GM23248 (cell line): ENCODE results near the gene MAP2K5. TPM values are rescaled to one million over a fixed set of nuclear protein-coding genes. Genes with fewer than 3 reads are reported as not detected.

ENCODE experiments used
- DNase-seq: peaks from one replicate; pipeline ENCODE4 v3.0.0-alpha.2; 2015
- H2AFZ ChIP-seq: fragments of 200-600 bp; sonication (generic); 2 replicates; pipeline ENCODE4 v1.6.1; 2016; ENCODE audit warnings: antibody characterized with exemption
- H3F3A ChIP-seq: fragments of 200-600 bp; sonication (generic); 2 replicates; pipeline ENCODE4 v1.6.1; 2016; ENCODE audit warnings: mild to moderate bottlenecking, antibody characterized with exemption, mixed run types; ENCODE audit not compliant: insufficient read depth
- H3K27ac ChIP-seq: fragments of 200-600 bp; sonication (generic); 2 replicates; pipeline ENCODE4 v1.5.1; 2016; ENCODE audit warnings: mild to moderate bottlenecking
- H3K27me3 ChIP-seq: fragments of 200-600 bp; sonication (generic); replicated peaks from 2 replicates; pipeline ENCODE4 v1.6.1; 2016; ENCODE audit warnings: mild to moderate bottlenecking; ENCODE audit not compliant: insufficient read depth
- H3K36me3 ChIP-seq: fragments of 200-600 bp; sonication (generic); 2 replicates; pipeline ENCODE4 v1.6.1; 2016; ENCODE audit warnings: low read depth, mild to moderate bottlenecking
- H3K4me1 ChIP-seq: fragments of 200-600 bp; sonication (generic); 2 replicates; pipeline ENCODE4 v1.6.1; 2016; ENCODE audit warnings: mild to moderate bottlenecking; ENCODE audit not compliant: insufficient read depth
- H3K4me2 ChIP-seq: fragments of 200-600 bp; sonication (generic); one replicate; pipeline ENCODE4 v1.6.1; 2016; ENCODE audit warnings: mild to moderate bottlenecking; ENCODE audit not compliant: unreplicated experiment
- H3K4me3 ChIP-seq: fragments of 200-600 bp; sonication (generic); 2 replicates; pipeline ENCODE4 v1.5.1; 2016; ENCODE audit warnings: mild to moderate bottlenecking
- H3K79me2 ChIP-seq: fragments of 200-600 bp; sonication (generic); 2 replicates; pipeline ENCODE4 v1.6.1; 2016; ENCODE audit warnings: mild to moderate bottlenecking; ENCODE audit not compliant: insufficient read depth
- H3K9ac ChIP-seq: fragments of 200-600 bp; sonication (generic); 2 replicates; pipeline ENCODE4 v1.6.1; 2016; ENCODE audit warnings: mild to moderate bottlenecking
- H3K9me2 ChIP-seq: fragments of 200-600 bp; sonication (generic); 2 replicates; pipeline ENCODE4 v1.6.1; 2016; ENCODE audit warnings: mixed run types, mild to moderate bottlenecking, moderate library complexity; ENCODE audit not compliant: insufficient read depth
- H3K9me3 ChIP-seq: fragments of 200-600 bp; sonication (generic); one replicate; pipeline ENCODE4 v1.6.1; 2017; ENCODE audit warnings: low read depth
- H4K20me1 ChIP-seq: fragments of 200-600 bp; sonication (generic); 2 replicates; pipeline ENCODE4 v1.6.0; 2016; ENCODE audit not compliant: insufficient read depth
- EZH2 ChIP-seq: fragments of 200-600 bp; sonication (generic); IDR thresholded peaks from 2 replicates; pipeline ENCODE4 v1.6.1; 2018; ENCODE audit warnings: antibody characterized with exemption, mild to moderate bottlenecking; ENCODE audit not compliant: insufficient read depth, poor library complexity, severe bottlenecking
- EZH2phosphoT487 ChIP-seq: fragments of 200-600 bp; sonication (generic); IDR thresholded peaks from 2 replicates; pipeline ENCODE4 v1.6.1; 2018; ENCODE audit warnings: antibody characterized with exemption, moderate library complexity, mild to moderate bottlenecking, low read depth; ENCODE audit not compliant: insufficient read depth
- WGBS, 2 experiments: methylation state at CpG; one replicate each; pipeline ENCODE4 v1.1.6; 2015 to 2017; ENCODE audit warnings: low lambda C conversion rate in 2 of 2, low coverage in 1 of 2; ENCODE audit errors: missing lambda C conversion rate in 2 of 2; 5-methylcytosine and 5-hydroxymethylcytosine counted together
- in situ Hi-C: fragments of 300-500 bp; cut with MboI; formaldehyde crosslinking; loops from 2 replicates; pipeline ENCODE4 v1.15.0; 2020
- polyA plus RNA-seq: library from polyadenylated mRNA; unstranded; fragments of >200 nt; fragmentation: Nextera tagmentation; extraction: Ambion mirVana; gene quantifications from 2 replicates; pipeline ENCODE4 v1.2.1, GENCODE V29; 2016
- total RNA-seq: library from RNA; depleted of rRNA; stranded (reverse); fragments of >200 nt; shearing (Covaris generic); gene quantifications from 2 replicates; pipeline ENCODE4 v1.2.3, GENCODE V29; 2014

Gene MAP2K5
- total and polyA plus RNA-seq, 2 experiments from 2014 or later: 2.8 to 15.0 TPM

GRCh38 chr15:67838789-67839332 lies 296.4 kb downstream of the MAP2K5 start:
- Histone ChIP-seq H3K27me3 (peaks cover 22% of the 10 kb centered on the region), H3F3A (peaks cover 3% of the 10 kb centered on the region; the same call in 1 of the 2 replicates), H3K4me1 (no peaks in the 10 kb centered on the region), H3K79me2 (no peaks in the 10 kb centered on the region), H3K9me2 (no peaks in the 10 kb centered on the region), H3K27ac (no peak overlapping the region), H4K20me1 (no peaks in the 10 kb centered on the region), H3K36me3 (no peaks in the 10 kb centered on the region), H3K9ac (peak overlapping the region; percentile 94), H3K4me2 (peak overlapping the region; percentile 84), H2AFZ (peak overlapping the region; percentile 99), H3K4me3 (peak overlapping the region; percentile 84), H3K9me3 (no peaks in the 10 kb centered on the region)
- TF ChIP-seq EZH2phosphoT487 (no peak), EZH2 (no peak)
- peak; percentile 69 for DNase-seq
- in situ Hi-C loops: loop anchor here (10.0 kb wide), 2 partner anchors 334 to 894 kb away; no protein-coding TSS in a partner anchor
- 26% methylated on average over 25 of the region's 25 CpGs for WGBS, 2 experiments

GRCh38 chr15:67839499-67839928 lies 297.0 kb downstream of the MAP2K5 start:
- WGBS, 2 experiments: 5 to 8% methylated on average over 12 of the region's 12 CpGs

DNA sequence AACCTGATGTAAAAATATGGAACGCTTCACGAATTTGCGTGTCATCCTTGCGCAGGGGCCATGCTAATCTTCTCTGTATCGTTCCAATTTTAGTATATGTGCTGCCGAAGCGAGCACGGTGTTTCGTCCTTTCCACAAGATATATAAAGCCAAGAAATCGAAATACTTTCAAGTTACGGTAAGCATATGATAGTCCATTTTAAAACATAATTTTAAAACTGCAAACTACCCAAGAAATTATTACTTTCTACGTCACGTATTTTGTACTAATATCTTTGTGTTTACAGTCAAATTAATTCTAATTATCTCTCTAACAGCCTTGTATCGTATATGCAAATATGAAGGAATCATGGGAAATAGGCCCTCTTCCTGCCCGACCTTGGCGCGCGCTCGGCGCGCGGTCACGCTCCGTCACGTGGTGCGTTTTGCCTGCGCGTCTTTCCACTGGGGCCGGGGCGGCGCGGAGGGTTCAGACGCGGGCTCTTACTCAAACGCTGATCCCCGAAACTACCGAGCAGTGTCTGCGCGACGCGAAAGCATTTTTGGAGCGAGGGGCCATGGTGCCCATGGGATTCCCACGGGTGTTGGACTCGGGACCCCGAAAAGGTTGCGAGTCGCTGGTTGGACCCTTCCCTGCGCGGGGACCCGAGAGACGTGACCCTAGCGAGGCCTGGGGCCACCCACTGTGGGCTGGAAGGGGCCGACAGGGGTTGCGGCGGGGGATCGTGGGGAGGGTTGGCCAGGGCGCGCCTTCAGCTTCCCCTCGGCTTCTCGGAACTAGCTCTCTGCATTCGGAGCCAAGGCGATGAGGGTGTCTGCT lies 297.6 kb downstream of the MAP2K5 start, which contains the start of gene RNU6-1:
TSS of gene RNU6-1 (minus strand) at position 117 of the 820 bp plus-strand sequence.
- Histone ChIP-seq H3K27ac (peak within 1 kb of the TSS; percentile 78), H3K9me2 (no peaks in the 10 kb centered on the region), H4K20me1 (no peaks in the 10 kb centered on the region), H3K36me3 (no peaks in the 10 kb centered on the region), H3K9ac (peak within 1 kb of the TSS; percentile 94), H3K27me3 (peaks cover 9% of the 10 kb centered on the region), H3K9me3 (no peaks in the 10 kb centered on the region), H3K4me3 (peak within 1 kb of the TSS; percentile 84), H2AFZ (peak within 1 kb of the TSS; percentile 99), H3K4me2 (peak within 1 kb of the TSS; percentile 84), H3K4me1 (no peaks in the 10 kb centered on the region), H3K79me2 (no peaks in the 10 kb centered on the region), H3F3A (peaks cover 3% of the 10 kb centered on the region; the same call in 1 of the 2 replicates)
- DNase-seq: peak; percentile 96
- 1% methylated on average over 53 of the region's 62 CpGs for WGBS, 2 experiments
- in situ Hi-C loops: loop anchor here (10.0 kb wide), 2 partner anchors 335 to 895 kb away; no protein-coding TSS in a partner anchor
- TF ChIP-seq EZH2: no peak
- no peak for TF ChIP-seq EZH2phosphoT487

More at GRCh38 chr15:67839499-67839928, 297.0 kb downstream of the MAP2K5 start:
- Histone ChIP-seq H3K79me2 (no peaks in the 10 kb centered on the region), H3K9me3 (no peaks in the 10 kb centered on the region), H3K27me3 (peaks cover 15% of the 10 kb centered on the region), H3K4me3 (peak overlapping the region; percentile 84), H3K4me2 (peak overlapping the region; percentile 84), H3K9ac (peak overlapping the region; percentile 94), H3K36me3 (no peaks in the 10 kb centered on the region), H3K9me2 (no peaks in the 10 kb centered on the region), H4K20me1 (no peaks in the 10 kb centered on the region), H3K4me1 (no peaks in the 10 kb centered on the region), H3F3A (peaks cover 3% of the 10 kb centered on the region; the same call in 1 of the 2 replicates), H2AFZ (peak overlapping the region; percentile 99), H3K27ac (peak overlapping the region; percentile 78)
- in situ Hi-C loops: loop anchor here (10.0 kb wide), 2 partner anchors 335 to 895 kb away; no protein-coding TSS in a partner anchor
- TF ChIP-seq EZH2phosphoT487 (no peak), EZH2 (no peak)
- DNase-seq: peak; percentile 69

GRCh38 chr15:67840749-67841512 lies 298.4 kb downstream of the MAP2K5 start:
- peak; percentile 89 for DNase-seq
- no peaks in the 10 kb centered on the region for H3K79me2 ChIP-seq
- H3K4me2 ChIP-seq: peak overlapping the region; percentile 84
- H4K20me1 ChIP-seq: no peaks in the 10 kb centered on the region
- in situ Hi-C loops: no loop called here
- peaks cover 1% of the 10 kb centered on the region; the same call in 1 of the 2 replicates for H3K27me3 ChIP-seq
- peak overlapping the region; percentile 94 for H3K9ac ChIP-seq
- peaks cover 3% of the 10 kb centered on the region; the same call in 1 of the 2 replicates for H3F3A ChIP-seq
- H3K9me3 ChIP-seq: no peaks in the 10 kb centered on the region
- H3K4me1 ChIP-seq: no peaks in the 10 kb centered on the region
- TF ChIP-seq EZH2phosphoT487 (no peak), EZH2 (no peak)
- H3K9me2 ChIP-seq: no peaks in the 10 kb centered on the region
- peak overlapping the region; percentile 99 for H2AFZ ChIP-seq
- peak overlapping the region; percentile 78 for H3K27ac ChIP-seq
- 2 to 3% methylated on average over 17 of the region's 17 CpGs for WGBS, 2 experiments
- H3K36me3 ChIP-seq: no peaks in the 10 kb centered on the region
- peak overlapping the region; percentile 84 for H3K4me3 ChIP-seq
